K562 (cell line): ENCODE results near the gene IL36RN. TPM values are rescaled to one million over a fixed set of nuclear protein-coding genes. Genes with fewer than 3 reads are reported as not detected.

Source experiments
- ATAC-seq: fragments of 200-7000 bp; cut with Tn5 transposase; 3 replicates; pipeline ENCODE4 v1.9.1; 2020; ENCODE audit warnings: moderate library complexity
- BruUV-seq: library from RNA; stranded (reverse); fragments of 400-500 nt; replicated peaks from 2 replicates; lab custom pipeline; 2021; lab: Mats Ljungman, UMichigan
- CTCF ChIA-PET: fragments of 300-600 bp; formaldehyde crosslinking; extraction: SDS; loops from one replicate; lab custom pipeline; 2021; ENCODE audit warnings: low intra/inter-chr PET ratio; lab: Yijun Ruan, JAX
- POLR2A ChIA-PET: fragments of 300-600, 350-650 bp; sonication (Branson Sonifier 250); formaldehyde crosslinking; extraction: SDS; loops from one replicate; lab custom pipeline; 2021; ENCODE audit warnings: antibody characterized with exemption, inconsistent platforms; lab: Yijun Ruan, JAX
- DNase-seq, 4 experiments: peaks; one replicate each; pipeline versions ENCODE4 v3.0.0 to v3.0.0-alpha.2; 2011 to 2018; ENCODE audit warnings: low spot score in 3 of 4, mixed read lengths in 3 of 4; ENCODE audit errors: extremely low read depth in 1 of 4
- FAIRE-seq: peaks from 2 replicates; lab custom pipeline; 2011; peaks lifted over from hg19 to GRCh38; lab: Jason Lieb, UNC
- H2AFZ ChIP-seq: 2 replicates; pipeline ENCODE4 v1.6.0; 2011; ENCODE audit warnings: low read depth, low read length, control low read depth, inconsistent platforms
- H3K27ac ChIP-seq: fragments of 200-600 bp; 3 replicates; pipeline ENCODE4 v1.8.0; 2011; ENCODE audit warnings: low read depth, mild to moderate bottlenecking, control low read depth, inconsistent platforms, low read length, moderate library complexity, mixed read lengths; ENCODE audit errors: extremely low read depth
- H3K27me3 ChIP-seq, 2 experiments: fragments of 300-600 bp in 1 of 2; 2 replicates in 1 of 2; 3 replicates in 1 of 2; pipeline versions ENCODE4 v1.6.0 to v1.8.0; 2011; ENCODE audit warnings: inconsistent platforms in 2 of 2, low read length in 2 of 2, mild to moderate bottlenecking in 1 of 2, mixed read lengths in 1 of 2, moderate library complexity in 1 of 2; ENCODE audit not compliant: control insufficient read depth in 2 of 2, insufficient read depth in 2 of 2
- H3K36me3 ChIP-seq: fragments of 300-600 bp; 3 replicates; pipeline ENCODE4 v1.8.0; 2011; ENCODE audit warnings: mild to moderate bottlenecking, low read length, inconsistent platforms; ENCODE audit not compliant: control insufficient read depth, insufficient read depth
- H3K4me1 ChIP-seq, 2 experiments: fragments of 200-600 bp in 1 of 2; replicated peaks in 1 of 2; 2 replicates in 1 of 2; 3 replicates in 1 of 2; pipeline versions ENCODE4 v1.5.1 to v1.8.0; 2011; ENCODE audit warnings: inconsistent platforms in 2 of 2, low read length in 2 of 2, mild to moderate bottlenecking in 1 of 2, mixed read lengths in 1 of 2, moderate library complexity in 1 of 2; ENCODE audit not compliant: control insufficient read depth in 2 of 2, insufficient read depth in 2 of 2
- H3K4me2 ChIP-seq: 2 replicates; pipeline ENCODE4 v1.6.1; 2011; ENCODE audit warnings: low read length, control low read depth, inconsistent platforms, mixed read lengths; ENCODE audit not compliant: insufficient read depth
- H3K4me3 ChIP-seq: fragments of 200-600 bp; sonication (generic), shearing (Covaris generic); 2 replicates; pipeline ENCODE4 v1.5.1; 2016; ENCODE audit warnings: control low read depth, inconsistent platforms
- H3K79me2 ChIP-seq: fragments of 200-600 bp; 3 replicates; pipeline ENCODE4 v1.8.0; 2011; ENCODE audit warnings: low read length, inconsistent platforms; ENCODE audit not compliant: control insufficient read depth, insufficient read depth
- H3K9ac ChIP-seq, 2 experiments: 2 replicates each; pipeline versions ENCODE4 v1.6.0 to v1.6.1; 2011; ENCODE audit warnings: low read depth in 2 of 2, low read length in 2 of 2, control low read depth in 1 of 2, inconsistent platforms in 1 of 2, mild to moderate bottlenecking in 1 of 2, mixed read lengths in 1 of 2; ENCODE audit not compliant: insufficient read depth in 1 of 2
- H3K9me1 ChIP-seq: one replicate; pipeline ENCODE4 v1.6.0; 2011; ENCODE audit warnings: inconsistent platforms, mild to moderate bottlenecking, low read length, moderate library complexity; ENCODE audit not compliant: control insufficient read depth, insufficient read depth
- H3K9me3 ChIP-seq: replicated peaks from 2 replicates; pipeline ENCODE4 v1.5.1; 2011; ENCODE audit warnings: low read depth, low read length, inconsistent platforms; ENCODE audit not compliant: control insufficient read depth, insufficient read depth
- H4K20me1 ChIP-seq: replicated peaks from 2 replicates; pipeline ENCODE4 v1.6.1; 2011; ENCODE audit warnings: low read length, inconsistent platforms, mixed read lengths; ENCODE audit not compliant: control insufficient read depth, insufficient read depth
- CBFA2T2 ChIP-seq: fragments of 450-650 bp; conservative IDR thresholded peaks from 2 replicates; pipeline ENCODE4 v1.6.1; 2017; ENCODE audit warnings: mild to moderate bottlenecking
- CBFA2T3 ChIP-seq: fragments of 450-650 bp; IDR thresholded peaks from 2 replicates; pipeline ENCODE4 v1.6.1; 2017
- JUND ChIP-seq, 2 experiments: IDR thresholded peaks; 2 replicates in 1 of 2; 3 replicates in 1 of 2; pipeline ENCODE4 v1.6.1; 2011; ENCODE audit warnings: borderline replicate concordance in 2 of 2, low read depth in 2 of 2, low read length in 2 of 2, improper control_type of control experiment in 1 of 2, missing biosample characterization in 1 of 2, missing genetic modification characterization in 1 of 2, missing genetic modification reagents in 1 of 2
- SPI1 ChIP-seq: IDR thresholded peaks from 2 replicates; pipeline ENCODE4 v1.6.1; 2011; ENCODE audit warnings: low read depth, low read length, control low read depth, borderline replicate concordance
- ZNF3 ChIP-seq: fragments of 250-450 bp; sonication (Bioruptor Pico); IDR thresholded peaks from 2 replicates; pipeline ENCODE4 v1.5.0; 2021; ENCODE audit warnings: mild to moderate bottlenecking, moderate library complexity
- WGBS: fragments of 100-300 bp; shearing (Covaris generic); methylation state at CpG from one replicate; pipeline ENCODE4 v1.1.6; 2016; ENCODE audit warnings: low coverage, mixed read lengths; ENCODE audit not compliant: insufficient coverage; ENCODE audit errors: missing lambda C conversion rate; 5-methylcytosine and 5-hydroxymethylcytosine counted together
- in situ Hi-C: fragments of 300-500 bp; cut with MboI; formaldehyde crosslinking; loops from 4 replicates; pipeline ENCODE4 v1.15.0; 2018; ENCODE audit warnings: inconsistent platforms, mixed read lengths
- intact Hi-C: fragments of 100-400 bp; cut with micrococcal nuclease; formaldehyde crosslinking; loops from 2 replicates; pipeline ENCODE4 v1.14.2; 2022
- polyA plus RNA-seq, 8 experiments: library from polyadenylated mRNA; depleted of rRNA in 4 of 8; stranded (reverse) in 5 of 8; unstranded in 3 of 8; fragments of >200 nt; fragmentation: Nextera tagmentation in 2 of 8; fragmentation: Illumina TruSeq in 1 of 8; extraction: Ambion mirVana in 2 of 8; extraction: Trizol in 1 of 8; gene quantifications; 2 replicates each; pipeline versions ENCODE4 v1.2.1 to v1.2.3, GENCODE V29; 2011 to 2014; ENCODE audit warnings: inconsistent platforms in 1 of 8, missing spikeins in 1 of 8
- total RNA-seq, 7 experiments: library from RNA; depleted of rRNA in 6 of 7; stranded (reverse); fragments of >200 nt in 6 of 7; fragmentation: Illumina TruSeq in 2 of 7; extraction: Trizol in 2 of 7; gene quantifications; 2 replicates each; pipeline versions ENCODE4 v1.2.1 to v1.2.3, GENCODE V29; 2011 to 2021; ENCODE audit warnings: low replicate concordance in 1 of 7

Gene IL36RN
- total and polyA plus RNA-seq, 9 of the 15 experiments (the other 6 are each of a cell fraction or from before 2014, with no cell fraction given) = not detected

DNA sequence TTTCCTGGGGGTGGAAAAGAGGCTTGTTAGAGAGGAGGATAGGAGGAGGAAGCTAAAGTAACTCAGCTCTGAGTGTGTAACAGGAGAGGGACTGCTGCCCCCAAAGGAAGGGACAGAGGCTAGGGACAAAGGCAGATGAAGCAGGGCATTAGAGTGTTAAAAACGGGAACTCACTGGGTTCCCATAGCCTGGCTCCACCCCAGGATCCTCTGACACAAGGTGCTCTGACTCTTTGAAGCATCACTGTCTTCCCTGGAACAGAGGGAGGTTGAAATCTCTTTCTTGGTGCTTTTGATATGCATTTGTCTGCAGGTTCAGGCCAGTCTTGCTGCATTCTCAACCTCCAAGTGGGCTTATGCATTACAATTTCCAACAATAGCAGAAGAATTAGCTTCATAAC lies 30.9 kb upstream of the IL36RN start:
- FAIRE-seq = no peak
- CTCF ChIA-PET = no interaction called here

DNA sequence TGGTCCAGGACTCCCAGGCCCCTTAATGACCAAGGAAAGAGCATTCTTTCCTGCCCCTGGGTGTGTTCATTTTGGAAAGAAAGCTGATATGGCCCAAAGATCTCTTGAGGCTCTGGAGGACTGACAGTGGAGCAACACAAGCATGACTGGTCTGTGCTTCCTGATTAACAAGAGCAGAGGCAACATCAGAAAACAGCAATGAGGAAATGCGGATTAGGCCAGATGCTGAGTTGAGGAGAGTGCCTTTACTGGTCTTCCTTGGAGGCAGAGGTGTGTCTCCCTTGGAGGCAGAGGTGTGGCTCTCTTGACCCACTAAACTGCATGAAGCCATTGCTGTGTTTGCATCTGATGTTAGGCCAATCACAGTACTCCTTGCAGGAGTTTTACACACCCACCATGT lies 26.3 kb upstream of the IL36RN start:
- Histone ChIP-seq H3K4me1 (peaks cover 0 to 24% of the 10 kb centered on the region in 2 experiments; a peak in 2 of 5 replicates), H2AFZ (peak overlapping the region; percentile 27; the same call in 1 of the 2 replicates), H3K4me2 (no peak overlapping the region), H3K79me2 (no peaks in the 10 kb centered on the region), H3K36me3 (no peaks in the 10 kb centered on the region), H4K20me1 (no peaks in the 10 kb centered on the region), H3K9ac (no peak overlapping the region), H3K9me1 (no peaks in the 10 kb centered on the region), H3K4me3 (no peak overlapping the region), H3K9me3 (no peaks in the 10 kb centered on the region), H3K27me3 (no peaks in the 10 kb centered on the region), H3K27ac (no peak overlapping the region)
- ChIA-PET POLR2A (interaction anchor here (0.6 kb wide), 1 partner anchor 70 kb away, joined by 4 read pairs; no protein-coding TSS in a partner anchor), CTCF (no interaction called here)
- intact Hi-C loops = no loop called here
- BruUV-seq = no TSS peak
- FAIRE-seq (no peak), DNase-seq (peak in 1 of 4 experiments; percentile 28), ATAC-seq (no peak)
- 64% methylated on average over 1 of the region's 1 CpG for WGBS
- in situ Hi-C loops = no loop called here
- TF ChIP-seq CBFA2T2 = no peak
- no peak for TF ChIP-seq JUND (IDR thresholded peaks at IDR 0.05; ENCODE audit: borderline replicate concordance, low read depth, low read length)
- TF ChIP-seq JUND (tag; IDR thresholded peaks at IDR 0.05; ENCODE audit: borderline replicate concordance, low read depth, low read length) = 0 out of 3 replicates have a peak, but pooled peaks have one; percentile 18
- 0 out of 2 replicates have a peak, but pooled peaks have one; percentile 3 for TF ChIP-seq CBFA2T3

More for the DNA sequence above, 30.9 kb upstream of the IL36RN start:
- POLR2A ChIA-PET = interaction anchor here (0.9 to 1.3 kb wide), 3 partner anchors 9 to 49 kb away, joined by 3 to 4 read pairs (median 4); no protein-coding TSS in a partner anchor
- TF ChIP-seq SPI1 = peak; percentile 72; the same call in 1 of the 2 replicates
- TF ChIP-seq ZNF3 (CRISPR knock-in tag) = no peak
- Histone ChIP-seq H3K9ac (no peak overlapping the region), H4K20me1 (no peaks in the 10 kb centered on the region), H2AFZ (peak overlapping the region; percentile 36; the same call in 1 of the 2 replicates), H3K27ac (no peak overlapping the region), H3K4me3 (no peak overlapping the region), H3K9me3 (no peaks in the 10 kb centered on the region), H3K9me1 (no peaks in the 10 kb centered on the region), H3K4me2 (no peak overlapping the region), H3K36me3 (no peaks in the 10 kb centered on the region), H3K79me2 (no peaks in the 10 kb centered on the region), H3K27me3 (no peaks in the 10 kb centered on the region), H3K4me1 (peaks cover 0 to 15% of the 10 kb centered on the region in 2 experiments; a peak in 2 of 5 replicates)
- BruUV-seq = no TSS peak
- WGBS = 0% methylated on average over 1 of the region's 1 CpG
- in situ Hi-C loops = no loop called here
- DNase-seq (no peak), ATAC-seq (peak; percentile 41)
- intact Hi-C loops = no loop called here
